ENCODE data around the gene DNAJB1.

DNA sequence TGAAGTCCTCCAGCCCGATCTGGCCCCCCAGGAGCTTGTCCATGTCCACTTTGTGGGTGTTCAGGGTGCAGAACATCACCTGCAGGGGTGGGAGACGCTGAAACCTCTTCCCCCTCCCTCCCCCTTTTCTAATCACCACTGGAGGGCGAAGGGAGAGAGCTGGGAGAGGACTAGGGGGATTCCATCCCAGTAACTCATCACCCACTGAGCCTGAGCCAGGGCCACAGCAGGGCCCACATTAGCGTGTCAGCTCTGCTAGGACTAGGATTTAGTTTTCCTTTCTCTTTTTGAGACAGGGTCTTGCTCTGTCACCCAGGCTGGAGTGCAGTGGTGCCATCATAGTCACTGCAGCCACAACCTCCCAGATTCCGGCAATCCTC lies 37.5 kb downstream of the DNAJB1 start:
- TF ChIP-seq POLR2A (IDR thresholded peaks at IDR 0.05; ENCODE audit: low read depth, low read length) (no peak), POLR2AphosphoS5 (IDR thresholded peaks at IDR 0.05; ENCODE audit: low read depth, low read length) (no peak), TAF1 (IDR thresholded peaks at IDR 0.05; ENCODE audit: low read depth, low read length) (no peak), SPI1 (IDR thresholded peaks at IDR 0.05; ENCODE audit: low read depth, low read length) (no peak), POU2F2 (IDR thresholded peaks at IDR 0.05; ENCODE audit: low read depth, low read length) (no peak), PAX5 (IDR thresholded peaks at IDR 0.05; ENCODE audit: insufficient read depth, low read length, severe bottlenecking) (no peak)

Data from GM12891 (cell line).